Osteoblast (primary cell): ENCODE results near the gene LRRC47. TPM values are rescaled to one million over a fixed set of nuclear protein-coding genes. Genes with fewer than 3 reads are reported as not detected.

Experiments
- DNase-seq: peaks from one replicate; pipeline ENCODE4 v3.0.0; 2011; ENCODE audit warnings: low spot score, mixed read lengths; ENCODE audit not compliant: insufficient read length; ENCODE audit errors: missing footprints
- H2AFZ ChIP-seq: 2 replicates; pipeline ENCODE4 v1.6.0; 2011; ENCODE audit warnings: mild to moderate bottlenecking, low read length
- H3K27ac ChIP-seq: 2 replicates; pipeline ENCODE4 v1.5.1; 2011; ENCODE audit warnings: mild to moderate bottlenecking, low read depth, low read length, moderate library complexity
- H3K27me3 ChIP-seq: 2 replicates; pipeline ENCODE4 v1.6.0; 2012; ENCODE audit warnings: mild to moderate bottlenecking, control low read depth, inconsistent platforms, low read length, moderate library complexity; ENCODE audit not compliant: insufficient read depth
- H3K36me3 ChIP-seq: 2 replicates; pipeline ENCODE4 v1.5.1; 2011; ENCODE audit warnings: mild to moderate bottlenecking, low read length, control low read depth, moderate library complexity; ENCODE audit not compliant: insufficient read depth
- H3K4me1 ChIP-seq: 2 replicates; pipeline ENCODE4 v1.5.1; 2011; ENCODE audit warnings: mild to moderate bottlenecking, low read length, control low read depth, moderate library complexity; ENCODE audit not compliant: insufficient read depth
- H3K4me2 ChIP-seq: 2 replicates; pipeline ENCODE4 v1.6.0; 2011; ENCODE audit warnings: mild to moderate bottlenecking, low read length; ENCODE audit not compliant: insufficient read depth
- H3K4me3 ChIP-seq: fragments of 200-600 bp; sonication (generic); 3 replicates; pipeline ENCODE4 v1.5.1; 2012; ENCODE audit warnings: mild to moderate bottlenecking, low read length, inconsistent platforms; ENCODE audit not compliant: insufficient read depth
- H3K79me2 ChIP-seq: 2 replicates; pipeline ENCODE4 v1.6.0; 2012; ENCODE audit warnings: mild to moderate bottlenecking, low read length, control low read depth, inconsistent platforms; ENCODE audit not compliant: insufficient read depth
- H3K9me3 ChIP-seq: 2 replicates; pipeline ENCODE4 v1.5.1; 2011; ENCODE audit warnings: low read depth, low read length, control low read depth
- H4K20me1 ChIP-seq: 2 replicates; pipeline ENCODE4 v1.6.0; 2012; ENCODE audit warnings: mild to moderate bottlenecking, low read length, control low read depth; ENCODE audit not compliant: insufficient read depth
- total RNA-seq: library from RNA; depleted of rRNA; stranded (reverse); fragments of >200 nt; gene quantifications from 2 replicates; pipeline ENCODE4 v1.2.3, GENCODE V29; 2012
- TF ChIP-seq, protein P1 (sequence below): IDR thresholded peaks from 2 replicates; pipeline ENCODE4 v1.5.1; 2011; ENCODE audit warnings: mild to moderate bottlenecking, low read depth, low read length, moderate library complexity; ENCODE audit errors: extremely low read depth

The LRRC47 gene
- total RNA-seq, 1 donor = 30.0 TPM

- Histone ChIP-seq H3K4me1 (no peaks in the 10 kb centered on the region), H3K9me3 (no peaks in the 10 kb centered on the region), H3K36me3 (no peaks in the 10 kb centered on the region), H3K4me3 (no peak overlapping the region), H3K27ac (no peak overlapping the region), H3K27me3 (peaks cover 9% of the 10 kb centered on the region), H3K4me2 (no peak overlapping the region), H4K20me1 (no peaks in the 10 kb centered on the region), H2AFZ (no peak overlapping the region), H3K79me2 (no peaks in the 10 kb centered on the region)
- peak; percentile 63 for DNase-seq
- TF ChIP-seq, protein P1, sequence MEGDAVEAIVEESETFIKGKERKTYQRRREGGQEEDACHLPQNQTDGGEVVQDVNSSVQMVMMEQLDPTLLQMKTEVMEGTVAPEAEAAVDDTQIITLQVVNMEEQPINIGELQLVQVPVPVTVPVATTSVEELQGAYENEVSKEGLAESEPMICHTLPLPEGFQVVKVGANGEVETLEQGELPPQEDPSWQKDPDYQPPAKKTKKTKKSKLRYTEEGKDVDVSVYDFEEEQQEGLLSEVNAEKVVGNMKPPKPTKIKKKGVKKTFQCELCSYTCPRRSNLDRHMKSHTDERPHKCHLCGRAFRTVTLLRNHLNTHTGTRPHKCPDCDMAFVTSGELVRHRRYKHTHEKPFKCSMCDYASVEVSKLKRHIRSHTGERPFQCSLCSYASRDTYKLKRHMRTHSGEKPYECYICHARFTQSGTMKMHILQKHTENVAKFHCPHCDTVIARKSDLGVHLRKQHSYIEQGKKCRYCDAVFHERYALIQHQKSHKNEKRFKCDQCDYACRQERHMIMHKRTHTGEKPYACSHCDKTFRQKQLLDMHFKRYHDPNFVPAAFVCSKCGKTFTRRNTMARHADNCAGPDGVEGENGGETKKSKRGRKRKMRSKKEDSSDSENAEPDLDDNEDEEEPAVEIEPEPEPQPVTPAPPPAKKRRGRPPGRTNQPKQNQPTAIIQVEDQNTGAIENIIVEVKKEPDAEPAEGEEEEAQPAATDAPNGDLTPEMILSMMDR = no peak
These were observed 34.8 kb downstream of the LRRC47 start for GRCh38 chr1:3761296-3762010.

GRCh38 chr1:3759796-3760195 lies 36.5 kb downstream of the LRRC47 start:
- DNase-seq = peak; percentile 84
- TF ChIP-seq, protein P1 = no peak
- no peak overlapping the region for H3K27ac ChIP-seq
- no peak overlapping the region for H2AFZ ChIP-seq
- H3K36me3 ChIP-seq = no peaks in the 10 kb centered on the region
- no peak overlapping the region for H3K4me3 ChIP-seq
- H3K79me2 ChIP-seq = no peaks in the 10 kb centered on the region
- H3K9me3 ChIP-seq = no peaks in the 10 kb centered on the region
- peaks cover 2% of the 10 kb centered on the region for H3K27me3 ChIP-seq
- H4K20me1 ChIP-seq = no peaks in the 10 kb centered on the region
- no peak overlapping the region for H3K4me2 ChIP-seq
- no peaks in the 10 kb centered on the region for H3K4me1 ChIP-seq

DNA sequence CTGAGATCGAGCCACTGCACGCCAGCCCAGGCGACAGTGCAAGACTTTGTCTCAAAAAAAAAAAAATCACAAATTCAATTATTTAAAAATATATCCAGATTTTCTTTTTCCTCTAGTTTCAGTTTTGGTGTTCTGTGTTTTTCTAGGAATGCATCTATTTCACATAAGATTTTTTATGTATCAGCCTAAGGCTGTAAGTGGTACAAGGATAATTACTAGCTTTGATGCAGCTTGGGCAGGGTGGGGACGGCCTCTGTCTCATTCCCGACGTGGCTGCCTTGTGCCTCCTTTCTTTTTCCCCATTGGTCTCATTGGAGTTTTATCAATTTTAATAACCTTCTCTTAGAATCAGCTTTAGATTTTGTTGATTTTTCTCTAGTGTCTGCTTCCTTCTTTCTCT lies 37.1 kb downstream of the LRRC47 start:
- no peak overlapping the region for H3K4me3 ChIP-seq
- H3K9me3 ChIP-seq = no peaks in the 10 kb centered on the region
- no peak overlapping the region for H2AFZ ChIP-seq
- no peaks in the 10 kb centered on the region for H4K20me1 ChIP-seq
- H3K4me1 ChIP-seq = no peaks in the 10 kb centered on the region
- H3K36me3 ChIP-seq = no peaks in the 10 kb centered on the region
- H3K79me2 ChIP-seq = no peaks in the 10 kb centered on the region
- no peak overlapping the region for H3K4me2 ChIP-seq
- DNase-seq = peak; percentile 76
- peaks cover 2% of the 10 kb centered on the region for H3K27me3 ChIP-seq
- H3K27ac ChIP-seq = no peak overlapping the region
- TF ChIP-seq, protein P1 = no peak

DNA sequence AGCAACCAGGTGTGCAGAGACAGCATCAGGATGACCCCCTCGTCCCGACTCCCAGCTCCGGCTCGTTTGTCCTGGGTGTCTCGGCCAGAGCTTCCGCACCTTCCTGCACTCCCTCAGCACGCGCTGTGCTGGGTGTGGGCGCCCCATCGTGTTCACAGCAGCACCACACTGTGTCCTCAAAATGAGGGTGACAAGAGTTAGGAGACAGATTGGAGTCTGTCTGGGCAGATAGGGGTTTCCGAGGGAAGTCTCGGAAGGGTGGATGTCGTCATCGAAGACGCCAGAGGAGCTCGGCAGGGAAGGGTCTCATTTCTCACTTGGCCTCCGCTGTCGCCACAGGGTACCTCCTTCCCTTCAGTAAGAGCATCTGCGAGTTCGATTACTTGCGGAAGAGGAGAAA lies 39.9 kb downstream of the LRRC47 start:
- H3K79me2 ChIP-seq = no peaks in the 10 kb centered on the region
- H3K36me3 ChIP-seq = no peaks in the 10 kb centered on the region
- peak; percentile 43 for DNase-seq
- H3K27ac ChIP-seq = no peak overlapping the region
- H3K4me2 ChIP-seq = no peak overlapping the region
- H3K4me1 ChIP-seq = no peaks in the 10 kb centered on the region
- peaks cover 3% of the 10 kb centered on the region for H3K27me3 ChIP-seq
- TF ChIP-seq, protein P1 = no peak
- no peak overlapping the region for H2AFZ ChIP-seq
- no peaks in the 10 kb centered on the region for H3K9me3 ChIP-seq
- no peak overlapping the region for H3K4me3 ChIP-seq
- H4K20me1 ChIP-seq = no peaks in the 10 kb centered on the region
